PC-3 (cell line): Measurements from ENCODE around the gene FIS1. TPM values are rescaled to one million over a fixed set of nuclear protein-coding genes. Genes with fewer than 3 reads are reported as not detected.

Experiments
- ATAC-seq: fragments of 200-7000 bp; cut with Tn5 transposase; 2 replicates; pipeline ENCODE4 v1.9.1; 2020; ENCODE audit warnings: mild to moderate bottlenecking, moderate library complexity
- BruUV-seq: library from RNA; stranded (reverse); fragments of 400-500 nt; replicated peaks from 2 replicates; lab custom pipeline; 2021; lab: Mats Ljungman, UMichigan
- CTCF ChIA-PET: fragments of 300-600 bp; sonication (Branson Sonifier 250); formaldehyde crosslinking; loops from one replicate; lab custom pipeline; 2022; ENCODE audit warnings: antibody characterized with exemption; lab: Charles Lee
- POLR2A ChIA-PET: fragments of 300-600 bp; sonication (Branson Sonifier 250); formaldehyde crosslinking; loops from one replicate; lab custom pipeline; 2022; ENCODE audit warnings: antibody characterized with exemption; ENCODE audit not compliant: unreplicated experiment; lab: Charles Lee
- DNase-seq: peaks from one replicate; pipeline ENCODE4 v3.0.0-alpha.2; 2015
- H2AFZ ChIP-seq: fragments of 300-600 bp; sonication (generic); 2 replicates; pipeline ENCODE4 v1.6.0; 2016; ENCODE audit warnings: antibody characterized with exemption, low read length
- H3F3A ChIP-seq: fragments of 300-600 bp; sonication (generic); one replicate; pipeline ENCODE4 v1.6.0; 2017; ENCODE audit warnings: antibody characterized with exemption, low read length, control low read depth, mild to moderate bottlenecking; ENCODE audit not compliant: unreplicated experiment
- H3K27ac ChIP-seq: fragments of 300-600 bp; sonication (generic); 2 replicates; pipeline ENCODE4 v1.5.1; 2016; ENCODE audit warnings: mild to moderate bottlenecking, low read length
- H3K27me3 ChIP-seq: fragments of 300-600 bp; sonication (generic); 2 replicates; pipeline ENCODE4 v1.6.1; 2016; ENCODE audit warnings: low read length, mixed read lengths
- H3K36me3 ChIP-seq: fragments of 300-600 bp; sonication (generic); 2 replicates; pipeline ENCODE4 v1.6.1; 2016; ENCODE audit warnings: low read depth, mixed run types, low read length, mixed read lengths
- H3K4me1 ChIP-seq: fragments of 300-600 bp; sonication (generic); 2 replicates; pipeline ENCODE4 v1.5.1; 2016; ENCODE audit warnings: low read length; ENCODE audit not compliant: insufficient read depth
- H3K4me2 ChIP-seq: fragments of 300-600 bp; sonication (generic); 2 replicates; pipeline ENCODE4 v1.6.0; 2016; ENCODE audit warnings: low read length
- H3K4me3 ChIP-seq: fragments of 300-600 bp; sonication (generic); 2 replicates; pipeline ENCODE4 v1.5.1; 2016; ENCODE audit warnings: mild to moderate bottlenecking, low read length, mixed read lengths
- H3K79me2 ChIP-seq: fragments of 300-600 bp; sonication (generic); 2 replicates; pipeline ENCODE4 v1.6.1; 2017; ENCODE audit warnings: low read length, mixed read lengths
- H3K9ac ChIP-seq: fragments of 300-600 bp; sonication (generic); 2 replicates; pipeline ENCODE4 v1.6.0; 2016; ENCODE audit warnings: mild to moderate bottlenecking, low read length
- H3K9me2 ChIP-seq: fragments of 300-600 bp; sonication (generic); replicated peaks from 2 replicates; pipeline ENCODE4 v1.6.1; 2016; ENCODE audit warnings: mixed run types, low read length, mixed read lengths
- H3K9me3 ChIP-seq: fragments of 300-600 bp; sonication (generic); 2 replicates; pipeline ENCODE4 v1.6.1; 2016; ENCODE audit warnings: low read length, mixed read lengths
- H4K20me1 ChIP-seq: fragments of 300-600 bp; sonication (generic); 2 replicates; pipeline ENCODE4 v1.6.1; 2016; ENCODE audit warnings: low read length, mixed read lengths
- EZH2 ChIP-seq: fragments of 300-600 bp; sonication (generic); IDR thresholded peaks from one replicate; pipeline ENCODE4 v1.6.1; 2017; ENCODE audit warnings: antibody characterized with exemption, mild to moderate bottlenecking, low read length; ENCODE audit not compliant: unreplicated experiment
- EZH2phosphoT487 ChIP-seq: fragments of 300-600 bp; sonication (generic); IDR thresholded peaks from 2 replicates; pipeline ENCODE4 v1.6.1; 2018; ENCODE audit warnings: mild to moderate bottlenecking, antibody characterized with exemption, low read length, borderline replicate concordance
- intact Hi-C: fragments of 100-400 bp; cut with micrococcal nuclease; formaldehyde crosslinking; loops from 2 replicates; pipeline ENCODE4 v1.9.0; 2023
- total RNA-seq: library from RNA; depleted of rRNA; stranded (reverse); fragments of >200 nt; gene quantifications from 2 replicates; pipeline ENCODE4 v1.2.3, GENCODE V29; 2014
- TF ChIP-seq, protein P1 (sequence below): fragments of 300-600 bp; sonication (generic); conservative IDR thresholded peaks from 2 replicates; pipeline ENCODE4 v1.5.1; 2017; ENCODE audit warnings: antibody characterized with exemption, low read depth, mild to moderate bottlenecking, low read length

Gene FIS1
- total RNA-seq, 1 experiment from 2014 or later = 146 TPM

DNA sequence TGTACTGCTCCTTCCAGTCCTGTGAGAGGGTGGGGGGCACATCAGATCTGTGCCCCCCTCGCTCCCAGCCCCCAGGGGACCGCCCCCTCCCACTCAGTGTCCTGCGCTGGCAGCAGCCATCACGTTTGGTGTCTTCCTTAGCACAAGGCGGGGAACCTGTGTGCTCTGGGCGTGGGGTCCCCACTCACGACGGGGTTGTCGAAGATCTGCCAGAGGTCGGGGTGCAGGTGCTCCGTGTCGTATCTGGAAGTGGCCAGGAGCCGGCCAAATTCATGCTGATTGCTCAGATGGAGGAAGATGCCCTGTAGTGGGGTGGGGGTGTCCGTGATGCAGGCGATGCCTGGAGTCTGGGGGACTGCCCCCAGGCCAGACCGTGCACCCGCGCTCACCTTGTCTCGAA lies 34.7 kb downstream of the FIS1 start:
- H3K9me2 ChIP-seq = no peaks in the 10 kb centered on the region
- POLR2A ChIA-PET = no interaction called here
- H3K36me3 ChIP-seq = no peaks in the 10 kb centered on the region; the same call in 1 of the 2 replicates
- H3K9ac ChIP-seq = no peak overlapping the region
- no peaks in the 10 kb centered on the region for H3K27me3 ChIP-seq
- ATAC-seq = no peak
- H3K9me3 ChIP-seq = no peaks in the 10 kb centered on the region
- CTCF ChIA-PET = no interaction called here
- H3K79me2 ChIP-seq = no peaks in the 10 kb centered on the region
- H2AFZ ChIP-seq = no peak overlapping the region
- no peaks in the 10 kb centered on the region for H3F3A ChIP-seq
- H3K4me1 ChIP-seq = no peaks in the 10 kb centered on the region
- H3K4me2 ChIP-seq = no peak overlapping the region
- H3K27ac ChIP-seq = no peak overlapping the region
- H3K4me3 ChIP-seq = no peak overlapping the region
- intact Hi-C loops = no loop called here
- H4K20me1 ChIP-seq = no peaks in the 10 kb centered on the region
- TF ChIP-seq EZH2phosphoT487 (no peak), EZH2 (no peak)
- TF ChIP-seq, protein P1, sequence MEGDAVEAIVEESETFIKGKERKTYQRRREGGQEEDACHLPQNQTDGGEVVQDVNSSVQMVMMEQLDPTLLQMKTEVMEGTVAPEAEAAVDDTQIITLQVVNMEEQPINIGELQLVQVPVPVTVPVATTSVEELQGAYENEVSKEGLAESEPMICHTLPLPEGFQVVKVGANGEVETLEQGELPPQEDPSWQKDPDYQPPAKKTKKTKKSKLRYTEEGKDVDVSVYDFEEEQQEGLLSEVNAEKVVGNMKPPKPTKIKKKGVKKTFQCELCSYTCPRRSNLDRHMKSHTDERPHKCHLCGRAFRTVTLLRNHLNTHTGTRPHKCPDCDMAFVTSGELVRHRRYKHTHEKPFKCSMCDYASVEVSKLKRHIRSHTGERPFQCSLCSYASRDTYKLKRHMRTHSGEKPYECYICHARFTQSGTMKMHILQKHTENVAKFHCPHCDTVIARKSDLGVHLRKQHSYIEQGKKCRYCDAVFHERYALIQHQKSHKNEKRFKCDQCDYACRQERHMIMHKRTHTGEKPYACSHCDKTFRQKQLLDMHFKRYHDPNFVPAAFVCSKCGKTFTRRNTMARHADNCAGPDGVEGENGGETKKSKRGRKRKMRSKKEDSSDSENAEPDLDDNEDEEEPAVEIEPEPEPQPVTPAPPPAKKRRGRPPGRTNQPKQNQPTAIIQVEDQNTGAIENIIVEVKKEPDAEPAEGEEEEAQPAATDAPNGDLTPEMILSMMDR = no peak
- BruUV-seq = no TSS peak
- DNase-seq = no peak

DNA sequence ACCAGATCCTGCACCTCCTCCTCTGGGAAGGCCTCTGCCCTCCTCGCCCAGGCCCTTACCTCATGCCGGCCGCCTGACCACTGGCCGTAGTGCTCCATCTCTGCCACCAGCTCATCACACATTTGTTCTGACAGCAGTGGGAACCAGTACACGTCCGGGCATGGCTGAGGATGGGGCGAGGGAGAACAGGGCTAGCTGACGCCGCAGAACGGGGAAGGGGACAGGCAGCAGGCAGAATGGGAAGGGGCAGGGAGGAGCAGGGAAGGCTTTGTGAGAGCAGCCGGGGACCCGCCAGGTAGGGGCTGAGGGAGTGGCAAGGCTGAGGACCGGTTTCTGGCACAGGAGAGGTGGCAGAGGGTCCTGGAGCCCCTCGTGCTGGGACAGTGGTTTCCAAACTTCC lies 36.1 kb downstream of the FIS1 start:
- Histone ChIP-seq H3K36me3 (no peaks in the 10 kb centered on the region; the same call in 1 of the 2 replicates), H2AFZ (no peak overlapping the region)
- BruUV-seq = no TSS peak

DNA sequence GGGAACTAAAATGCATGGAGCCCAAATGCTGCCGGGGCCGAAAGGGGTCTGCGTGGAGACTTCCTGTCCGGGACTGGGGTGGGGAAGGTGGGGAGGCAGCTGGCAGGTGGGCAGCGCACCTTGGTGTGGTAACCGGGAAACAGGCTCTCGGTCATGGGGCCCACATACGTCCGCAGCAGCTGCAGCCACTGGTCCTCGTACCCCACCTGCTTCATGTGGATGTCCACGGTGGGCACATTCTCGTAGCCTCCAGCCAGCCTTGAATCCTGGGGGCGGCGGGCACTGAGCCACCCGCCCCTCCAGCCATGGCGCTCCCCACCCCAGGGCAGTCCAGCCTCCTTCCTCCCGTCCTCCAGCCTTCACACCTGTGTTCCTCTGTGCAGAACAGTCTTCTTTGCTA lies 37.4 kb downstream of the FIS1 start:
- Histone ChIP-seq H3K27me3 (no peaks in the 10 kb centered on the region), H3K9me3 (no peaks in the 10 kb centered on the region), H3K9ac (no peak overlapping the region), H3F3A (no peaks in the 10 kb centered on the region), H4K20me1 (no peaks in the 10 kb centered on the region), H3K36me3 (no peaks in the 10 kb centered on the region; the same call in 1 of the 2 replicates), H3K27ac (no peak overlapping the region), H3K4me1 (no peaks in the 10 kb centered on the region), H3K4me2 (no peak overlapping the region), H3K9me2 (no peaks in the 10 kb centered on the region), H3K79me2 (no peaks in the 10 kb centered on the region), H3K4me3 (no peak overlapping the region), H2AFZ (no peak overlapping the region)
- no TSS peak for BruUV-seq
- ATAC-seq (no peak), DNase-seq (no peak)
- POLR2A ChIA-PET = no interaction called here
- intact Hi-C loops = no loop called here
- CTCF ChIA-PET = no interaction called here
- no peak for TF ChIP-seq EZH2phosphoT487
- TF ChIP-seq, protein P1 = no peak
- TF ChIP-seq EZH2 = no peak

More for the DNA sequence above, 36.1 kb downstream of the FIS1 start:
- Histone ChIP-seq H3K9ac (no peak overlapping the region), H3K4me1 (no peaks in the 10 kb centered on the region), H3K9me3 (no peaks in the 10 kb centered on the region), H4K20me1 (no peaks in the 10 kb centered on the region), H3K4me2 (no peak overlapping the region), H3K4me3 (no peak overlapping the region), H3F3A (no peaks in the 10 kb centered on the region), H3K79me2 (no peaks in the 10 kb centered on the region), H3K9me2 (no peaks in the 10 kb centered on the region), H3K27me3 (no peaks in the 10 kb centered on the region), H3K27ac (no peak overlapping the region)
- ChIA-PET POLR2A (no interaction called here), CTCF (no interaction called here)
- intact Hi-C loops = no loop called here
- ATAC-seq (no peak), DNase-seq (no peak)
- TF ChIP-seq EZH2 (no peak), EZH2phosphoT487 (no peak)
- TF ChIP-seq, protein P1 = no peak
